ENCODE measurements around the gene CARMIL1.
"Not testable (repeated sequence)": the region's sequence is repeated elsewhere in the genome, so short reads cannot be mapped to it uniquely, and the experiment has no call there.

The CARMIL1 gene

DNA sequence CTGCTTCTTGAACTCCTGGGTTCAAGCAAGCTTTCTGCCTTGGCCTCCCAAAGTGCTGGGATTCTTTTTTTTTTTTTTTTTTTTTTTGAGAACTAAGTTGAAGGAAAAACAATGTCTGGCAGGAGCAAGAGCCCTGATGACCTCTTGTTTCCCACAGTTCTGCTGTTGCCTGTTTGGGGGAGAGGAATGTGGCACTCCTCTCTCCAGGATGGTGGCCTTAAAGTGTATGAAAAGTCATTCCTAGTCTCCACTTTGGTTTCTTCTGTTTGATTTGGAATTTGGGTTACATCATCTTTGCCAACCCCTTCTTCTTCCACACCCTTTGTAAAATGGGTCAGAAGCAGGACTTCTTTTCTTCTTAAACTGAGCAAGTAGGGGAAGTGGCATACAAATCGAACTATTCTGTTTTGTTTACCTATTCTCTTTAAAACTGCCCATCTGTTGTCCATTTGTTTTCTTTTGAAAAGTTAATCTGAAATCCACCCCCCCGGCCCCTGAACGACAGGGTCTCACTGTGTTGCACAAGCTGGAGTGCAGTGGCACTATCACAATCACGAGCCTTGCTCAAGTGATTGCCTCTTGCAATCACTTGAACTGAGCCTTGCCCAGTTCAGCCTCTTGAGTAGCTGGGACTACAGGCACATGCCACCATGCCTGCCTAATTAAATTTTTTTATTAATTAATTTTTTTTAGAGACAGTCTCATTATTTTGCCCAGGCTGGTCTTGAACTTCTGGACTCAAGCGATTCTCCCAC is 11.3 kb downstream of the CARMIL1 start:
- no peak overlapping the region for H3K9ac ChIP-seq
- no peaks in the 10 kb centered on the region for H3K27me3 ChIP-seq
- H3K27ac ChIP-seq = no peak overlapping the region
- no peaks in the 10 kb centered on the region for H4K20me1 ChIP-seq
- H3K4me2 ChIP-seq = no peak overlapping the region
- TF ChIP-seq Cebpa-rat (IDR thresholded peaks at IDR 0.05) = no peak
- no peaks in the 10 kb centered on the region for H3K9me3 ChIP-seq
- no peaks in the 10 kb centered on the region for H3K4me1 ChIP-seq
- H3K36me3 ChIP-seq = no peaks in the 10 kb centered on the region
- H3K4me3 ChIP-seq = no peak overlapping the region

DNA sequence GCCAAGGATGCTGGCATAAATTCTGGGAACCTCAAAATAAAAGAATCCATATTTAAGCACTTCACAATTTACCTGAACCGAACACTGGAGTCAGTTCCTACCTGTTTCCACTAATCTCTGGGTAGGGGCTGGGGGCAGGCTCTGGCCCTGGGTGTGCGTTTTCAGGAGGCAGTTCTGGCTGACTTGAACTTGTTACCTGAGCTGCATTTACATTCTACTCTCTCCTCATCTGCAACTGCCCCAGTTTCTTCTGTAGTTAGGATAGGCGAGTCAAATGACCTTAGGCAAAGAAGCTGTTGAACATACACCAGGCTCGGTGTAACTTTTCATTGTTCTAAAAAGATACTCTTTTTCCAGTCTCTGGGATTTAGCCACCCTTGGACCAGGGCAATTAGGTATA is 13.2 kb downstream of the CARMIL1 start:
- no peaks in the 10 kb centered on the region for H4K20me1 ChIP-seq
- no peaks in the 10 kb centered on the region for H3K27me3 ChIP-seq
- no peaks in the 10 kb centered on the region for H3K36me3 ChIP-seq
- no peak overlapping the region for H3K9ac ChIP-seq
- no peak overlapping the region for H3K4me2 ChIP-seq
- H3K4me3 ChIP-seq = no peak overlapping the region
- TF ChIP-seq Cebpa-rat (IDR thresholded peaks at IDR 0.05) = no peak
- no peaks in the 10 kb centered on the region for H3K4me1 ChIP-seq
- no peak overlapping the region for H3K27ac ChIP-seq
- no peaks in the 10 kb centered on the region for H3K9me3 ChIP-seq

DNA sequence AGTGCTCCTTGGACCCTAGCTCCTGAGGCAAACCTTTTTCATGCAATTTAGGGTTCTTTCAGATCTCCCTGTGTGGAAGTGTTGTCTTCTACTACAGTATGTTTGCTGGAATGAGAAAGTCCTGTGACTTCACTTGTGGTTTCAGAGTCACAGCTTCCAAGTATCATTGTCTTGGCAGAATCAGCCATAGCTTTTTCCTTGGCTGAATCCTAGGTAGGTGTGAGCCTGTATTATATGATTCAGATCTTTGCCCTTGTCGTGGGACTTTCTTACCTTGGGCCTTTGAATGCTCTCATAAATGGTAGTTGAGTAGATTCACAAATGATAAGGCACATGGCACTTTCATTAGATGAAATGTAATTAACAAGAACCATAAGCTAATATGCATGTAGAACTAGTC is 16.5 kb downstream of the CARMIL1 start:
- H3K9me3 ChIP-seq = peaks cover 4% of the 10 kb centered on the region; the same call in 1 of the 2 replicates
- H4K20me1 ChIP-seq = no peaks in the 10 kb centered on the region
- TF ChIP-seq Cebpa-rat (IDR thresholded peaks at IDR 0.05) = no peak
- no peaks in the 10 kb centered on the region for H3K4me1 ChIP-seq
- H3K9ac ChIP-seq = no peak overlapping the region
- H3K27me3 ChIP-seq = no peaks in the 10 kb centered on the region
- no peak overlapping the region for H3K27ac ChIP-seq
- H3K36me3 ChIP-seq = no peaks in the 10 kb centered on the region
- H3K4me3 ChIP-seq = no peak overlapping the region
- no peak overlapping the region for H3K4me2 ChIP-seq

DNA sequence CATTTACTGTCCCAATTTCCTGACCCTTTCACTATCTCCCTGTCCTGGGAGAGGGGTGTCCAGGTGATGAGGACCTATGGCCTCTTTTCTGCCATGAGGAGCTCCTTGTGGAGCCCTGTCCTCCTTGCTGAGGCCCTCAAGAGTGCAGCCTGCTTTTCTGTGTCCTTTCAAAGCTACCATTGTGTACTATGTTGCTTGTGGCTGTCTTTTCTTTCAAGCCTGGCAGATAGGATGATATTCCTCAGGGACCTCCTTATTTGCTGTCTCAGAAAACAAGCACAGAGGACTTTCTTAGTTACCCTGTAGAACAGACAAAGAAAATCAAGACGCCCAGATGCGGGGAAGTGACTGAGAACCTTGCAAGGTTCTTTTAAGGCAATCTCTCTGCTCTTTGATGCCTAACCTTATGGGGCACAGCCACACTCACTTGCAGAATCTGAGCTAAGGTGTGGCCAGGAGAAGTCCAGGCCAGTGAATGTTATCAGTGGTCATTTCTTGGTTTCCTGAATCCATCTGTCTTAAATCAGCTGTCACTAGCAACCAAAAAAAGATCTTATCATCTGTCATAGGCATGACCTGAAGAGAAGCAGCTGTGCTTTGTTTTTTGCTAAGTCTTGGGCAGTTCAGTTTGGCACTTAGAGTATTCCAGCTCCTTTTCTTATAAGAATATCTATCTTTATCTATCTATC is 17.2 kb downstream of the CARMIL1 start:
- Histone ChIP-seq H3K4me3 (no peak overlapping the region), H3K27ac (no peak overlapping the region), H3K9ac (no peak overlapping the region), H3K27me3 (no peaks in the 10 kb centered on the region), H3K4me1 (peaks cover 6% of the 10 kb centered on the region; the same call in 1 of the 2 replicates), H3K4me2 (no peak overlapping the region), H3K36me3 (no peaks in the 10 kb centered on the region), H3K9me3 (peaks cover 4% of the 10 kb centered on the region; the same call in 1 of the 2 replicates), H4K20me1 (no peaks in the 10 kb centered on the region)
- TF ChIP-seq Cebpa-rat (IDR thresholded peaks at IDR 0.05) = no peak

DNA sequence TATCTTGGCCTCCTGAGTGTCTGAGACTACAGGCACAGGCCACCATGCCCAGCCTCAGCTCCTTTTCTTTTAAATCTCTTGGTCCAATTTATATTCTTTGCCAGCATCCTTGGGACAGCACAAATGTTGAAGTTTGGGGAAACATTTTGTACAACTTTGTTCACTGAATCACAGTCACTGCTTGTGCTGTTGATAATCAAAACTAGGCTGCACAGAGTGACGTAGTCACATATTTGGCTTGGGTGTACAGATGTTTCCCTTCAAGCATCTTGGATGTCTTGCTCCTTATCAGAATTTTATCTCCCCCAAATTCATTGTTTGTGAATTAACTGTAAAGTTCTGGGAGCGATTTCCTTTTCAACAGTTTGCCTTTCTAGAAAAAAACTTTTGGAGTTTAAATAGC is 17.9 kb downstream of the CARMIL1 start:
- peaks cover 4% of the 10 kb centered on the region; the same call in 1 of the 2 replicates for H3K9me3 ChIP-seq
- no peak overlapping the region for H3K4me2 ChIP-seq
- no peak for TF ChIP-seq Cebpa-rat (IDR thresholded peaks at IDR 0.05)
- H3K27ac ChIP-seq = no peak overlapping the region
- peaks cover 9% of the 10 kb centered on the region; the same call in 1 of the 2 replicates for H3K4me1 ChIP-seq
- no peaks in the 10 kb centered on the region for H3K36me3 ChIP-seq
- H3K4me3 ChIP-seq = no peak overlapping the region
- no peak overlapping the region for H3K9ac ChIP-seq
- no peaks in the 10 kb centered on the region for H3K27me3 ChIP-seq
- H4K20me1 ChIP-seq = no peaks in the 10 kb centered on the region

DNA sequence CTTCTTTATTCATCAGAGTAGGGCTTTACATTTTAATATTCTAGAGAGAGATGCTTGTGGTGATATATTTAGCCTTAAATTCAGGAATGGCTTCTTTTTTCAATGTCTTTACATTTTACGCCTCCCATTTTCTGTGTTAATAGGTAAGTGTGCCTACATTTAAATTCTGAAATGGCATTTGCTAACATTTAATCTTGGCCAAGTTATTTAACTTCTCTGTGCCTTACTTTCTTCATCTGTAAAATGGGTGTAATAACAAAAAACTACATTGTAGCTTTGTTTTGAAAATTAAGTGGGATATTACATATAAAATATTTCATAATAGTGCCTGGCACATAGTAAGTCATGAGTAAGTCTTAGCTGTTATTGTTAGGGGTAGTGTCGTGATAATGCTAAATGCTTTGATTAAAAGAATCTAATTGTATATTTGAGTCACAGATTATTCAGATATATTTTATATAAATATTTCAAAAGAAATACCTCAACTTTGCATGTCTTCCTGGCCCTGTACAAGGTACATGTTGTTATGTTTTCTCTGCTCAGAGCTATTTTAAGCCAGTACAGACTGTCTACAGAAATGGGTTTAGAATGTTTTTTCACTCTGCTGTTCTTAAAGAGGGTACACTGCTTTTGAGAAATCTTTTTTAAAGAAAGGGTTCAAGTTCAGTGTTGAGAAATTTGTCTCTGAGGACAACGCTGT is 18.8 kb downstream of the CARMIL1 start:
- Histone ChIP-seq H3K27ac (no peak overlapping the region), H3K4me1 (peaks cover 9% of the 10 kb centered on the region; the same call in 1 of the 2 replicates), H3K4me2 (no peak overlapping the region), H3K9me3 (peaks cover 4% of the 10 kb centered on the region; the same call in 1 of the 2 replicates), H3K9ac (no peak overlapping the region), H3K36me3 (no peaks in the 10 kb centered on the region), H3K27me3 (no peaks in the 10 kb centered on the region), H4K20me1 (no peaks in the 10 kb centered on the region), H3K4me3 (no peak overlapping the region)
- no peak for TF ChIP-seq Cebpa-rat (IDR thresholded peaks at IDR 0.05)

DNA sequence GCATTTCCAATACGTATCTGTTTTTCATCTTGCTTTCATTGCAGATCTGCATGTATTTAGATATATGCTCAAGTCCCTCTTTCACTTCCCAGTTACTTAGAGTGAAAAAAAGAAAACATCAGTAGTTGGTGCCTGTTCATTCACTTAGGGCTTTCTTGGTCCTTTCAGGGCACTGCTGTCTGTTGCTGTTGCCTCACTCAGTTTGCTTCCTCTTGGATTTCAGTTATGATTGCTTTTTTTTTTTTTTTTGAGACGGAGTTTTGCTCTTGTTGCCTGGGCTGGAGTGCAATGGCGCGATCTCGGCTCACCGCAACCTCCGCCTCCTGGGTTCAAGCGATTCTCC is 19.3 kb downstream of the CARMIL1 start:
- H3K36me3 ChIP-seq, H4K20me1 ChIP-seq, H3K27me3 ChIP-seq, H3K27ac ChIP-seq, H3K9ac ChIP-seq, H3K4me3 ChIP-seq, H3K4me1 ChIP-seq, H3K4me2 ChIP-seq, H3K9me3 ChIP-seq: not testable (repeated sequence)

DNA sequence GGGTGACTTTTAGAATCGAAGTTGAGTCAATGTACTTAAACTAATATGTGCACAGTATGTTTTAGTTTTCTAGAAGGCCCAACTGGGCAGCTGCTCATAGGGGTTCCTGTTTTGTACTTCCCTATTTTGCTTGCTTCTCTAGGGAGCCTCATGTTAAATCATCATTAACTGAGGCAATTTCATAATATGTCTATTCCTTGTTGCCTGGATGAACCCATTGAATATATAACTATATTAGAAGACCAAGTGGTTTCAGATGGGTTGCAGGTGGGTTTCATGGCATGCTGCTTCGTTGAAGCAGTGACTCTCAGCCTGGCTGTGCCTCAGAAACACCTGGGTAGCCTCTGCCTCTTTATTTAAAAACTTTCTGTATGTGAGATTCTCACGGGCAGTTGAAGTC is 22.2 kb downstream of the CARMIL1 start:
- no peak overlapping the region for H3K4me3 ChIP-seq
- H3K4me2 ChIP-seq = no peak overlapping the region; the same call in 1 of the 2 replicates
- no peak overlapping the region for H3K9ac ChIP-seq
- H3K27me3 ChIP-seq = no peaks in the 10 kb centered on the region
- no peak for TF ChIP-seq Cebpa-rat (IDR thresholded peaks at IDR 0.05)
- H3K4me1 ChIP-seq = peaks cover 9% of the 10 kb centered on the region; the same call in 1 of the 2 replicates
- H3K27ac ChIP-seq = no peak overlapping the region
- H4K20me1 ChIP-seq = no peaks in the 10 kb centered on the region
- peaks cover 4% of the 10 kb centered on the region; the same call in 1 of the 2 replicates for H3K9me3 ChIP-seq
- H3K36me3 ChIP-seq = no peaks in the 10 kb centered on the region

DNA sequence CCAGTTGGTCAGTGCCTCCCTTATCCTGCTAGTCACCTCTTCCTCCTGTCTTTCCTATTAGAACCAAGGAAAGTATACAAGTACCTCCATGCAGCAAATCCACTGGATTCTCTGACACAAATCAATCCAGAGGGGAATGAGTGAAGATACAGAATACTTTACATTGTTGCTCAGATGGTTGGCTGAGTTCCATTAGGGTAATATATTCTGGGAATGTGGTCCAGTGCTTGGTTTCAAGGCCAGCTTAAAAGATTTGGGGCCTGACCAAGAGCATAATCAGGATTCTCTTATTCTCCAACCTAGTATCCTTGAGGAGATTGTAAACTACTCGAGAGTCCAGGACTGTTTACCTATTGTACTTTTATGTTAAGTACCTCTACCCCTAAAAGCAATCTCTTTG is 23.0 kb downstream of the CARMIL1 start:
- Histone ChIP-seq H3K36me3 (no peaks in the 10 kb centered on the region), H3K9ac (no peak overlapping the region), H3K4me1 (peaks cover 9% of the 10 kb centered on the region; the same call in 1 of the 2 replicates), H3K4me3 (no peak overlapping the region), H3K27ac (no peak overlapping the region), H3K4me2 (no peak overlapping the region), H3K27me3 (no peaks in the 10 kb centered on the region), H3K9me3 (peaks cover 4% of the 10 kb centered on the region; the same call in 1 of the 2 replicates), H4K20me1 (no peaks in the 10 kb centered on the region)
- TF ChIP-seq Cebpa-rat (IDR thresholded peaks at IDR 0.05) = no peak

DNA sequence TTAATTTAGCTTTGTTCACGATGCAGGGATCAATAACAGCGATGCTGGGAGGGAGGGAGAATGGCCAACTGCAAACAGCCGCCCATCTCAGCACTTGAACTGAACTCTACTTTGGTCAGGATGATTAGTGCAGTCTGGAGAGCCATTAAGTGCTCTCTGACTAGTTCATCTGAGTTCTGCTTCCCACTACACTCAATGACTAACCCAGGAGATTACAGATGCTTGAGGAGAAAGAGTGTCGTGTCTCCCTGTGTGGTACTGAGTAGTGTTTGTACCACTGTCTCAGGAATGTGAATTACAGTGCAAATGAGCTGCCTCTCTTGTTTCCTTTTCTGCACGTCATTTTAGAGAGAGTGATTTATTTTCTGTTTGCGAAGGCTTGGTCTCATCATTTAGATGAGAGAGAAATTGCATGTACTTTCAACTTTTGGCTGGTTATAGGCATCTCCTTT is 23.5 kb downstream of the CARMIL1 start:
- H3K9ac ChIP-seq = no peak overlapping the region
- H3K27ac ChIP-seq = no peak overlapping the region
- no peak for TF ChIP-seq Cebpa-rat (IDR thresholded peaks at IDR 0.05)
- H3K36me3 ChIP-seq = no peaks in the 10 kb centered on the region
- H3K4me2 ChIP-seq = no peak overlapping the region
- H3K4me3 ChIP-seq = no peak overlapping the region
- H3K27me3 ChIP-seq = no peaks in the 10 kb centered on the region
- H3K4me1 ChIP-seq = peaks cover 12% of the 10 kb centered on the region
- H3K9me3 ChIP-seq = peaks cover 4% of the 10 kb centered on the region; the same call in 1 of the 2 replicates
- no peaks in the 10 kb centered on the region for H4K20me1 ChIP-seq
